ENCODE data around the gene C16orf92. TPM values are rescaled to one million over a fixed set of nuclear protein-coding genes. Genes with fewer than 3 reads are reported as not detected.
"Not testable (repeated sequence)": the region's sequence is repeated elsewhere in the genome, so short reads cannot be mapped to it uniquely, and the experiment has no call there.

The C16orf92 gene
- total RNA-seq, 1 donor from 2014 or later = not detected

DNA sequence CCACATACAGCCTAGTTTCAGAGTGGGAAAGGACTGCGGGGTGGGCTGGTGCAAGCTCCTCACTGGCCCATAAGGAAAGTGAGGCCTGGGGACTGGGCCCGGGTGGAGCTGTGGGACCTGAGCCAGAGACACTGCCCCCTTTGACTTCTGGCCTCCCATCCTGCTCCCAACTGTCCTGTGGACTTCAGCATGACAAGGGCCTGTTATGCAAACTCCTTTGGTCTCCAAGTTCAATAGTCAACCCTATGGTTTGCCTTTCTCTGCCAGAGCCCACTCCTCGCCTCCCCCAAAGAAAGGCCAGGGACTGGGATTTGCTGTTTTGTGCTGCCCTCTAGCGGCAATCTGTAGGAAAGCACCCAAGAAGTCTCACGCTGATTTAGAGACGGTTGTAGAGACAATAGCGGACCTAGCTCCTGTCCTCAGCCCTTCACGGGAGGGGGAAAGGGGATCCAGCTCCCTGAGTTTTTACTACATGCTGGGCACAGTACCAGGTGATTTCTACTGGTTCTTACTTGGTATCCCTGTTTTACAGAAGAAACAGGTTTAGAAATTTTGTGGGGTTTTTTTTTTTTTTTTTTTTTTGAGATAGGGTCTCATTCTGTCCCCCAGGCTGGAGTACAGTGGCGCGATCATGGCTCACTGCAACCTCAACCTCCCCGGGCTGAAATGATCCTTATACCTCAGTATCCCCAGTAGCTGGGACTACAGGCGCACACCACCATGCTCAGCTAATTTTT lies 9.3 kb downstream of the C16orf92 start:
- intact Hi-C loops (cut with micrococcal nuclease) = no loop called here
- no peaks in the 10 kb centered on the region for H3K36me3 ChIP-seq
- peaks cover 96% of the 10 kb centered on the region for H3K27me3 ChIP-seq (ENCODE audit: low read depth)
- no peaks in the 10 kb centered on the region for H3K9me3 ChIP-seq (replicated peaks)
- H3K4me3 ChIP-seq = no peak overlapping the region
- H3K4me1 ChIP-seq = peaks cover 9% of the 10 kb centered on the region
- TF ChIP-seq, protein P1, sequence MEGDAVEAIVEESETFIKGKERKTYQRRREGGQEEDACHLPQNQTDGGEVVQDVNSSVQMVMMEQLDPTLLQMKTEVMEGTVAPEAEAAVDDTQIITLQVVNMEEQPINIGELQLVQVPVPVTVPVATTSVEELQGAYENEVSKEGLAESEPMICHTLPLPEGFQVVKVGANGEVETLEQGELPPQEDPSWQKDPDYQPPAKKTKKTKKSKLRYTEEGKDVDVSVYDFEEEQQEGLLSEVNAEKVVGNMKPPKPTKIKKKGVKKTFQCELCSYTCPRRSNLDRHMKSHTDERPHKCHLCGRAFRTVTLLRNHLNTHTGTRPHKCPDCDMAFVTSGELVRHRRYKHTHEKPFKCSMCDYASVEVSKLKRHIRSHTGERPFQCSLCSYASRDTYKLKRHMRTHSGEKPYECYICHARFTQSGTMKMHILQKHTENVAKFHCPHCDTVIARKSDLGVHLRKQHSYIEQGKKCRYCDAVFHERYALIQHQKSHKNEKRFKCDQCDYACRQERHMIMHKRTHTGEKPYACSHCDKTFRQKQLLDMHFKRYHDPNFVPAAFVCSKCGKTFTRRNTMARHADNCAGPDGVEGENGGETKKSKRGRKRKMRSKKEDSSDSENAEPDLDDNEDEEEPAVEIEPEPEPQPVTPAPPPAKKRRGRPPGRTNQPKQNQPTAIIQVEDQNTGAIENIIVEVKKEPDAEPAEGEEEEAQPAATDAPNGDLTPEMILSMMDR (IDR thresholded peaks at IDR 0.05; ENCODE audit: borderline replicate concordance) = peak; percentile 67
- no peak for DNase-seq
- no peak overlapping the region for H3K27ac ChIP-seq (replicated peaks)

DNA sequence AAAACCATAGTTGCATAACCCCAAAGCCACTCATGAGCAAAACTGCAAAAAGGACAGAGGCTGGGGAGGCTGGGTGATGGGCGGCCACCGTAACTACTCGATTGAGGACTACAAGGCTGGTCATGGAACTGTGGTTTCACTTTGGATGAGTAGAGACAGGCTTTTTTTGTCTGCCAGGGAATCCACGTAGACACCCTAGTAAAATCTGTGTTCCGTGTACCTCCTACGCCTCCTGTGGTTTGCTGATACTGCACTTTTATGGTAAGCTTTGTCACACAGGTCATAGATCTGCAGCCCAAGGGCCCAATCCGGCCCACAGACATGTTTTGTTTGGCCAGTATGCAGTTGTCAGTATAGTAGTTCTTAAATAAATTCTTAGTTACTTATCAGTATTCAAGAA lies 10.3 kb downstream of the C16orf92 start:
- TF ChIP-seq, protein P1 (IDR thresholded peaks at IDR 0.05; ENCODE audit: borderline replicate concordance) = no peak
- no peak overlapping the region for H3K4me3 ChIP-seq
- no peaks in the 10 kb centered on the region for H3K9me3 ChIP-seq (replicated peaks)
- peaks cover 9% of the 10 kb centered on the region for H3K4me1 ChIP-seq
- intact Hi-C loops (cut with micrococcal nuclease) = no loop called here
- H3K27me3 ChIP-seq (ENCODE audit: low read depth) = peaks cover 86% of the 10 kb centered on the region
- no peaks in the 10 kb centered on the region for H3K36me3 ChIP-seq
- DNase-seq = no peak
- no peak overlapping the region for H3K27ac ChIP-seq (replicated peaks)

DNA sequence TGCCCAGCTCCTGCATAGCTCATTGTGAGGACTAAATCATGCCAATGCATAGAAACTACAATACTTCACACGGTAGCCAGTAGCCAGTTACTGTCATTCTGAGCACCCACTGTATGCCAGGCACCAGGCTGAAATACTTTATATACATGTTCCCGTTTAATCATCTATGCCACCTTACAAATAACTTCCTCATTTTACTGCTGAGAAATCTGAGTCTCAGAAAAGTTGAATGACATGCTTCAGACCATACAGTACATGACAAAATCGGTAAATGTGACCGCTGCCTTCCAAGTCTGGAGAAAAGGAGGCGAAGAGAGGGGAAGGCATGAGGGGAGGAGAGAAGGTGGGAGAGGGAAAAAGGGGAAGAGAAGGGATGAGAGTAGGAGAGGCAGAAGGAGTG lies 17.2 kb downstream of the C16orf92 start:
- Histone ChIP-seq H3K36me3 (no peaks in the 10 kb centered on the region), H3K4me1 (no peaks in the 10 kb centered on the region), H3K9me3 (replicated peaks) (no peaks in the 10 kb centered on the region), H3K4me3 (no peak overlapping the region), H3K27me3 (ENCODE audit: low read depth) (peaks cover 17% of the 10 kb centered on the region), H3K27ac (replicated peaks) (no peak overlapping the region)
- TF ChIP-seq, protein P1 (IDR thresholded peaks at IDR 0.05; ENCODE audit: borderline replicate concordance) = no peak
- intact Hi-C loops (cut with micrococcal nuclease) = no loop called here
- no peak for DNase-seq

DNA sequence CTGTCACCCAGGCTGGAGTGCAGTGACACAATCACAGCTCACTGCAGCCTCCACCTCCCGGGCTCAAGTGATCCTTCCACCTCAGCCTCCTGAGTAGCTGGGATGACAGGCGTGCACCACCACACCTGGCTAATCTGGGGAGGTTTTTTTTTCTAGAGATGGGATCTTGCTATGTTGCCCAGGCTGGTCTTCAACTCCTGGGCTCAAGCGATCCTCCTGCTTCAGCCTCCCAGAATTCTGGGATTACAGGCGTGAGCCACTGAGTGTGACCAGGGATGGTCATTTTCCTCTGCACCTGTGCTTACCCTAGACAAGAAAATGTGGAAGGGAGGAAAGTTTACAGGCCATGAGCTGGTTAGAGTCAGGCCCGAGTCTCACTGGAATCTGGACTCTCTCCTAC lies 17.7 kb downstream of the C16orf92 start:
- intact Hi-C loops (cut with micrococcal nuclease); DNase-seq; H3K4me1 ChIP-seq; H3K4me3 ChIP-seq; H3K36me3 ChIP-seq; H3K9me3 ChIP-seq (replicated peaks); H3K27ac ChIP-seq (replicated peaks): not testable (repeated sequence)
- peaks cover 12% of the 10 kb centered on the region for H3K27me3 ChIP-seq (ENCODE audit: low read depth)

- peaks cover under 1% of the 10 kb centered on the region for H3K27me3 ChIP-seq (ENCODE audit: low read depth)
- no peak overlapping the region for H3K27ac ChIP-seq (replicated peaks)
- intact Hi-C loops (cut with micrococcal nuclease) = no loop called here
- no peaks in the 10 kb centered on the region for H3K9me3 ChIP-seq (replicated peaks)
- H3K36me3 ChIP-seq = no peaks in the 10 kb centered on the region
- H3K4me1 ChIP-seq = no peaks in the 10 kb centered on the region
- TF ChIP-seq, protein P1 (IDR thresholded peaks at IDR 0.05; ENCODE audit: borderline replicate concordance) = peak; percentile 60
- no peak for DNase-seq
- no peak overlapping the region for H3K4me3 ChIP-seq
Measured at GRCh38 chr16:30041841-30042240, 18.8 kb downstream of the C16orf92 start.

GRCh38 chr16:30046178-30046577 lies 23.2 kb downstream of the C16orf92 start:
- no peaks in the 10 kb centered on the region for H3K9me3 ChIP-seq (replicated peaks)
- H3K27ac ChIP-seq (replicated peaks) = no peak overlapping the region
- no peaks in the 10 kb centered on the region for H3K36me3 ChIP-seq
- no peaks in the 10 kb centered on the region for H3K4me1 ChIP-seq
- intact Hi-C loops (cut with micrococcal nuclease) = no loop called here
- TF ChIP-seq, protein P1 (IDR thresholded peaks at IDR 0.05; ENCODE audit: borderline replicate concordance) = no peak
- no peak overlapping the region for H3K4me3 ChIP-seq
- no peaks in the 10 kb centered on the region for H3K27me3 ChIP-seq (ENCODE audit: low read depth)
- no peak for DNase-seq

Data from left ventricle myocardium inferior (tissue), 1 donor.